ENCODE results near the gene PCSK4. TPM values are rescaled to one million over a fixed set of nuclear protein-coding genes. Genes with fewer than 3 reads are reported as not detected.
A peak's percentile ranks its signal among the peaks of the same experiment; 100 is the strongest.

PCSK4 gene
- total RNA-seq, 1 experiment from 2014 or later = 3.9 TPM

GRCh38 chr19:1471515-1472160 is 18.5 kb downstream of the PCSK4 start:
- Histone ChIP-seq H3K27me3 (ENCODE audit: low read length) (no peaks in the 10 kb centered on the region), H3K9me2 (replicated peaks; ENCODE audit: low read length) (no peaks in the 10 kb centered on the region), H2AFZ (ENCODE audit: low read length) (no peak overlapping the region), H3K9ac (ENCODE audit: low read length) (no peak overlapping the region), H3K36me3 (ENCODE audit: low read depth, low read length) (no peaks in the 10 kb centered on the region), H3K4me2 (ENCODE audit: low read length) (peak overlapping the region; percentile 90), H3K9me3 (ENCODE audit: low read length) (no peaks in the 10 kb centered on the region), H3K79me2 (ENCODE audit: low read length) (peaks cover 25% of the 10 kb centered on the region), H3K4me3 (ENCODE audit: low read length) (peak overlapping the region; percentile 72; the same call in 1 of the 2 replicates), H3K27ac (ENCODE audit: low read length) (no peak overlapping the region), H3K4me1 (ENCODE audit: insufficient read depth, low read length) (peaks cover 18% of the 10 kb centered on the region), H3F3A (ENCODE audit: low read length, unreplicated experiment) (no peaks in the 10 kb centered on the region), H4K20me1 (ENCODE audit: low read length) (no peaks in the 10 kb centered on the region)
- ChIA-PET CTCF (interaction anchor here (0.9 kb wide), 1 partner anchor 19 kb away, joined by 4 read pairs; the partner anchor contains the start of gene REEP6), POLR2A (ENCODE audit: unreplicated experiment) (no interaction called here)
- TF ChIP-seq CTCF (conservative IDR thresholded peaks at IDR 0.05; ENCODE audit: low read depth, low read length) (peak; percentile 41), EZH2 (IDR thresholded peaks at IDR 0.05; ENCODE audit: low read length, unreplicated experiment) (no peak), EZH2phosphoT487 (IDR thresholded peaks at IDR 0.05; ENCODE audit: borderline replicate concordance, low read length) (no peak)
- intact Hi-C loops (cut with micrococcal nuclease) = no loop called here
- no TSS peak for BruUV-seq (replicated peaks)
- DNase-seq (peak; percentile 31), ATAC-seq (peak; percentile 10)

DNA sequence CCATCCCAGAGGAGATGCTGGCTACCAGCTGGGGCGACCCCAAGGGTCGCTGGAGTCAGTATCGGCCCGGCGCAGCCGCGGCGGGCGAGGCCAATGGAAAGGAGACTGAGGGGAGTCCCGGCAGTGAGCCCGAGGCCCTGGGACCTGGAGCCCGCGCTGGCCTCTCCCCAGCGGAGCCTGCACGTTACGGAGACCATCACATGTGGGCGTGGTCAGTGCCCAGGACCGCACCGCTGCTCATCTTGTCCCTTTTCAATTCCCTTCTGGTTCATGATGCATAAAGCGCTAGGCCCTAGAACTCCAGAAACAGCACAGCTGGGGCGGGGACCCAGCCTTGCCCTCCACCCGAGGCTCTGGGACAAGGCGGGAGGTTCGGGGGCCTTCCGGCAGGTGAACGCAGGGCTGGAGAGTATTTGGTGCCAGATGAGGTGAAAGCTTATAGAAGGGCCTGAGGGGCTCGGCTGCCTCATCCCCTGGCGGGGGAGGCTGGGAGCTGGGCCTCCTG is 19.1 kb downstream of the PCSK4 start:
- peak; percentile 38 for ATAC-seq
- intact Hi-C loops (cut with micrococcal nuclease) = no loop called here

DNA sequence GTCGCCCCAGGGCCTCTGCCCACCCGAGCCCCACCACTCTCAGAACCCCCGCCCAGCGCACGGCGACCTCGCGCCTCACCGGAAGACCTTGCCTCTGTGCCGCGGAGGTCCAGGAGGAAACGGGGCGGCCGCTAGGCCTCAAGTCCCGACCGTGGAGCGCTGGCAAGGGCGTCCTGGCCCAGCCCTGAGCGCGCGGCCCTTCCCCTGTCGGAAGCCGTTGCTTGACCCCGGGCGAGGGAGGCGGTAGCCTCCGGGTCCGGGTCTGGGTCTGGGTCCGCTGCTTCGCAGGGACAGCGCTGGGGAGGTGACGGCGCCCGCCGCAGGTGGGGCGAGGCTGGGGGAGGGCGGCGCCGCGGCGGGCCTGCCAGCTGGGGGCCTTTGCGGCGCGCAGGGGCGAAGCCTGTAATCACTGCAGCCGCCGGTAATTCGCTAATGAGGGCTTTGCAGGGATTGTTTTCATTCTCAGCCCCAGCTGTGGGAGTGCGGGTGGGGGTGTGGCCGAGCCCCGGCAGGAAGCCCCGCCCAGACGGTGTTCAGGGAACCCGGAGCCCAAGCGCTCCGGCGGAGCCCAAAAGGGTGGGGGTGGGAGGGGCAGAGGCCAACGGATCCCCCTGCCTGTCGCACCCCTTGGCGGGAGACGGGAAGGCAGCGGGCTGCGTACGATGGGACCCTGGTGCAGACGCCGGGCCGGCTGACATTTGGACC is 19.7 kb downstream of the PCSK4 start:
- peaks cover 24% of the 10 kb centered on the region for H3K79me2 ChIP-seq (ENCODE audit: low read length)
- H3K9me2 ChIP-seq (replicated peaks; ENCODE audit: low read length) = no peaks in the 10 kb centered on the region
- intact Hi-C loops (cut with micrococcal nuclease) = no loop called here
- H3K27ac ChIP-seq (ENCODE audit: low read length) = no peak overlapping the region
- H2AFZ ChIP-seq (ENCODE audit: low read length) = 0 out of 2 replicates have a peak overlapping the region, but pooled peaks have one; percentile 34
- peak overlapping the region; percentile 31; the same call in 1 of the 2 replicates for H3K9ac ChIP-seq (ENCODE audit: low read length)
- BruUV-seq (replicated peaks) = no TSS peak
- H3K27me3 ChIP-seq (ENCODE audit: low read length) = no peaks in the 10 kb centered on the region
- peak; percentile 51 for ATAC-seq
- peaks cover 18% of the 10 kb centered on the region for H3K4me1 ChIP-seq (ENCODE audit: insufficient read depth, low read length)
- peak overlapping the region; percentile 90 for H3K4me2 ChIP-seq (ENCODE audit: low read length)
- POLR2A ChIA-PET (ENCODE audit: unreplicated experiment) = no interaction called here
- peak overlapping the region; percentile 72 for H3K4me3 ChIP-seq (ENCODE audit: low read length)
- peak; percentile 61 for DNase-seq
- no peaks in the 10 kb centered on the region for H3K36me3 ChIP-seq (ENCODE audit: low read depth, low read length)
- no peak for TF ChIP-seq EZH2 (IDR thresholded peaks at IDR 0.05; ENCODE audit: low read length, unreplicated experiment)
- no peak for TF ChIP-seq CTCF (conservative IDR thresholded peaks at IDR 0.05; ENCODE audit: low read depth, low read length)
- no peak for TF ChIP-seq EZH2phosphoT487 (IDR thresholded peaks at IDR 0.05; ENCODE audit: borderline replicate concordance, low read length)
- H3F3A ChIP-seq (ENCODE audit: low read length, unreplicated experiment) = no peaks in the 10 kb centered on the region
- H3K9me3 ChIP-seq (ENCODE audit: low read length) = no peaks in the 10 kb centered on the region
- H4K20me1 ChIP-seq (ENCODE audit: low read length) = no peaks in the 10 kb centered on the region
- CTCF ChIA-PET = no interaction called here

More for the DNA sequence above, 19.1 kb downstream of the PCSK4 start:
- no peaks in the 10 kb centered on the region for H3K9me3 ChIP-seq (ENCODE audit: low read length)
- DNase-seq = peak; percentile 54
- BruUV-seq (replicated peaks) = no TSS peak
- H3K9me2 ChIP-seq (replicated peaks; ENCODE audit: low read length) = no peaks in the 10 kb centered on the region
- CTCF ChIA-PET = interaction anchor here (0.9 kb wide), 1 partner anchor 20 kb away, joined by 4 read pairs; the partner anchor contains the start of gene REEP6
- H3K36me3 ChIP-seq (ENCODE audit: low read depth, low read length) = no peaks in the 10 kb centered on the region
- H3K4me2 ChIP-seq (ENCODE audit: low read length) = peak overlapping the region; percentile 90
- POLR2A ChIA-PET (ENCODE audit: unreplicated experiment) = no interaction called here
- H3F3A ChIP-seq (ENCODE audit: low read length, unreplicated experiment) = no peaks in the 10 kb centered on the region
- no peaks in the 10 kb centered on the region for H3K27me3 ChIP-seq (ENCODE audit: low read length)
- TF ChIP-seq EZH2phosphoT487 (IDR thresholded peaks at IDR 0.05; ENCODE audit: borderline replicate concordance, low read length) = no peak
- TF ChIP-seq EZH2 (IDR thresholded peaks at IDR 0.05; ENCODE audit: low read length, unreplicated experiment) = no peak
- H3K27ac ChIP-seq (ENCODE audit: low read length) = no peak overlapping the region
- no peak overlapping the region for H2AFZ ChIP-seq (ENCODE audit: low read length)
- H3K4me1 ChIP-seq (ENCODE audit: insufficient read depth, low read length) = peaks cover 18% of the 10 kb centered on the region
- peaks cover 24% of the 10 kb centered on the region for H3K79me2 ChIP-seq (ENCODE audit: low read length)
- H4K20me1 ChIP-seq (ENCODE audit: low read length) = no peaks in the 10 kb centered on the region
- peak overlapping the region; percentile 72 for H3K4me3 ChIP-seq (ENCODE audit: low read length)
- no peak overlapping the region for H3K9ac ChIP-seq (ENCODE audit: low read length)
